WTC11 (cell line): ENCODE measurements around the gene MSANTD1.

Experiments
- CTCF ChIP-seq: fragments of 200-600 bp; IDR thresholded peaks from 2 replicates; pipeline ENCODE4 v1.8.0; 2022; ENCODE audit warnings: antibody characterized with exemption
- JAZF1 ChIP-seq: fragments of 250-450 bp; sonication (Bioruptor Pico); IDR thresholded peaks from 2 replicates; pipeline ENCODE4 v1.9.0; 2021; ENCODE audit warnings: moderate library complexity, mild to moderate bottlenecking, inconsistent platforms
- MAX ChIP-seq: sonication (generic); formaldehyde crosslinking; IDR thresholded peaks from 2 replicates; pipeline ENCODE4 v1.8.0; 2022; ENCODE audit warnings: mild to moderate bottlenecking, missing genetic modification reagents
- NR3C1 ChIP-seq: sonication (generic); formaldehyde crosslinking; conservative IDR thresholded peaks from 2 replicates; pipeline ENCODE4 v1.8.1; 2023; ENCODE audit warnings: low read depth, mild to moderate bottlenecking, missing genetic modification reagents
- STAT6 ChIP-seq: sonication (generic); formaldehyde crosslinking; conservative IDR thresholded peaks from 2 replicates; pipeline ENCODE4 v1.8.1; 2023; ENCODE audit warnings: mild to moderate bottlenecking, low read depth, missing genetic modification reagents, moderate library complexity
- TCF7 ChIP-seq: sonication (generic); formaldehyde crosslinking; IDR thresholded peaks from 2 replicates; pipeline ENCODE4 v1.8.0; 2022; ENCODE audit warnings: mild to moderate bottlenecking, low read depth, missing genetic modification reagents, moderate library complexity
- TF ChIP-seq, protein P1 (sequence below): sonication (generic); formaldehyde crosslinking; IDR thresholded peaks from 2 replicates; pipeline ENCODE4 v1.8.1; 2023; ENCODE audit warnings: mild to moderate bottlenecking, missing genetic modification reagents
- TF ChIP-seq, protein P2 (sequence below): sonication (generic); formaldehyde crosslinking; IDR thresholded peaks from 2 replicates; pipeline ENCODE4 v1.8.1; 2023; ENCODE audit warnings: mild to moderate bottlenecking, moderate library complexity, missing genetic modification reagents
- TF ChIP-seq, protein P3 (sequence below): sonication (generic); formaldehyde crosslinking; IDR thresholded peaks from 2 replicates; pipeline ENCODE4 v1.8.1; 2022; ENCODE audit warnings: low read depth, mild to moderate bottlenecking, moderate library complexity, missing genetic modification reagents, borderline replicate concordance

- TF ChIP-seq, protein P1, sequence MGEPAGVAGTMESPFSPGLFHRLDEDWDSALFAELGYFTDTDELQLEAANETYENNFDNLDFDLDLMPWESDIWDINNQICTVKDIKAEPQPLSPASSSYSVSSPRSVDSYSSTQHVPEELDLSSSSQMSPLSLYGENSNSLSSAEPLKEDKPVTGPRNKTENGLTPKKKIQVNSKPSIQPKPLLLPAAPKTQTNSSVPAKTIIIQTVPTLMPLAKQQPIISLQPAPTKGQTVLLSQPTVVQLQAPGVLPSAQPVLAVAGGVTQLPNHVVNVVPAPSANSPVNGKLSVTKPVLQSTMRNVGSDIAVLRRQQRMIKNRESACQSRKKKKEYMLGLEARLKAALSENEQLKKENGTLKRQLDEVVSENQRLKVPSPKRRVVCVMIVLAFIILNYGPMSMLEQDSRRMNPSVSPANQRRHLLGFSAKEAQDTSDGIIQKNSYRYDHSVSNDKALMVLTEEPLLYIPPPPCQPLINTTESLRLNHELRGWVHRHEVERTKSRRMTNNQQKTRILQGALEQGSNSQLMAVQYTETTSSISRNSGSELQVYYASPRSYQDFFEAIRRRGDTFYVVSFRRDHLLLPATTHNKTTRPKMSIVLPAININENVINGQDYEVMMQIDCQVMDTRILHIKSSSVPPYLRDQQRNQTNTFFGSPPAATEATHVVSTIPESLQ: no peak
- TF ChIP-seq CTCF: no peak
- TF ChIP-seq TCF7 (CRISPR knock-in tag): no peak
- TF ChIP-seq, protein P2, sequence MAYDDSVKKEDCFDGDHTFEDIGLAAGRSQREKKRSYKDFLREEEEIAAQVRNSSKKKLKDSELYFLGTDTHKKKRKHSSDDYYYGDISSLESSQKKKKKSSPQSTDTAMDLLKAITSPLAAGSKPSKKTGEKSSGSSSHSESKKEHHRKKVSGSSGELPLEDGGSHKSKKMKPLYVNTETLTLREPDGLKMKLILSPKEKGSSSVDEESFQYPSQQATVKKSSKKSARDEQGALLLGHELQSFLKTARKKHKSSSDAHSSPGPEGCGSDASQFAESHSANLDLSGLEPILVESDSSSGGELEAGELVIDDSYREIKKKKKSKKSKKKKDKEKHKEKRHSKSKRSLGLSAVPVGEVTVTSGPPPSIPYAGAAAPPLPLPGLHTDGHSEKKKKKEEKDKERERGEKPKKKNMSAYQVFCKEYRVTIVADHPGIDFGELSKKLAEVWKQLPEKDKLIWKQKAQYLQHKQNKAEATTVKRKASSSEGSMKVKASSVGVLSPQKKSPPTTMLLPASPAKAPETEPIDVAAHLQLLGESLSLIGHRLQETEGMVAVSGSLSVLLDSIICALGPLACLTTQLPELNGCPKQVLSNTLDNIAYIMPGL: no peak
- TF ChIP-seq STAT6 (CRISPR knock-in tag): no peak
- no peak for TF ChIP-seq JAZF1
- TF ChIP-seq, protein P3, sequence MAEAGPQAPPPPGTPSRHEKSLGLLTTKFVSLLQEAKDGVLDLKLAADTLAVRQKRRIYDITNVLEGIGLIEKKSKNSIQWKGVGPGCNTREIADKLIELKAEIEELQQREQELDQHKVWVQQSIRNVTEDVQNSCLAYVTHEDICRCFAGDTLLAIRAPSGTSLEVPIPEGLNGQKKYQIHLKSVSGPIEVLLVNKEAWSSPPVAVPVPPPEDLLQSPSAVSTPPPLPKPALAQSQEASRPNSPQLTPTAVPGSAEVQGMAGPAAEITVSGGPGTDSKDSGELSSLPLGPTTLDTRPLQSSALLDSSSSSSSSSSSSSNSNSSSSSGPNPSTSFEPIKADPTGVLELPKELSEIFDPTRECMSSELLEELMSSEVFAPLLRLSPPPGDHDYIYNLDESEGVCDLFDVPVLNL: no peak
- no peak for TF ChIP-seq NR3C1 (CRISPR knock-in tag)
- TF ChIP-seq MAX (CRISPR knock-in tag): no peak
Observed at GRCh38 chr4:3208826-3209225, 40.1 kb upstream of the MSANTD1 start.
